Stomach (tissue), 4 donors: ENCODE data around the gene PLEKHG3.

Source experiments
- POLR2A ChIP-seq, 4 donors: fragments of 450-650 bp; IDR thresholded peaks; one replicate each; pipeline ENCODE4 v1.6.1; 2016; ENCODE audit warnings: antibody characterized with exemption in 4 of 4, control low read depth in 2 of 4, mild to moderate bottlenecking in 1 of 4, moderate library complexity in 1 of 4
- TF ChIP-seq, protein P1 (sequence below), 7 experiments: fragments of 450-650 bp in 4 of 7; fragments of 200-600 bp in 3 of 7; sonication (generic) in 3 of 7; IDR thresholded peaks; one replicate each; pipeline ENCODE4 v1.5.1; 2016 to 2019; ENCODE audit warnings: antibody characterized with exemption in 7 of 7, control low read depth in 2 of 7, mild to moderate bottlenecking in 1 of 7

- TF ChIP-seq, protein P1, sequence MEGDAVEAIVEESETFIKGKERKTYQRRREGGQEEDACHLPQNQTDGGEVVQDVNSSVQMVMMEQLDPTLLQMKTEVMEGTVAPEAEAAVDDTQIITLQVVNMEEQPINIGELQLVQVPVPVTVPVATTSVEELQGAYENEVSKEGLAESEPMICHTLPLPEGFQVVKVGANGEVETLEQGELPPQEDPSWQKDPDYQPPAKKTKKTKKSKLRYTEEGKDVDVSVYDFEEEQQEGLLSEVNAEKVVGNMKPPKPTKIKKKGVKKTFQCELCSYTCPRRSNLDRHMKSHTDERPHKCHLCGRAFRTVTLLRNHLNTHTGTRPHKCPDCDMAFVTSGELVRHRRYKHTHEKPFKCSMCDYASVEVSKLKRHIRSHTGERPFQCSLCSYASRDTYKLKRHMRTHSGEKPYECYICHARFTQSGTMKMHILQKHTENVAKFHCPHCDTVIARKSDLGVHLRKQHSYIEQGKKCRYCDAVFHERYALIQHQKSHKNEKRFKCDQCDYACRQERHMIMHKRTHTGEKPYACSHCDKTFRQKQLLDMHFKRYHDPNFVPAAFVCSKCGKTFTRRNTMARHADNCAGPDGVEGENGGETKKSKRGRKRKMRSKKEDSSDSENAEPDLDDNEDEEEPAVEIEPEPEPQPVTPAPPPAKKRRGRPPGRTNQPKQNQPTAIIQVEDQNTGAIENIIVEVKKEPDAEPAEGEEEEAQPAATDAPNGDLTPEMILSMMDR (IDR thresholded peaks at IDR 0.05) = no peak
- TF ChIP-seq POLR2A (IDR thresholded peaks at IDR 0.05) = no peak
Observed at GRCh38 chr14:64753999-64754398, 49.8 kb downstream of the PLEKHG3 start.
